ENCODE measurements around the gene ZNHIT3. TPM values are rescaled to one million over a fixed set of nuclear protein-coding genes. Genes with fewer than 3 reads are reported as not detected.
"Not testable (repeated sequence)": the region's sequence is repeated elsewhere in the genome, so short reads cannot be mapped to it uniquely, and the experiment has no call there.

Gene ZNHIT3
- polyA plus RNA-seq, 4 donors = 40.8 to 71.3 (median 67.9) TPM

- DNase-seq (ENCODE audit: low read depth in 4 of 4, low spot score in 3 of 4) = peak in 3 of 4 donors; percentile 60 to 66 (median 66)
Observed at GRCh38 chr17:36482611-36483504, 3.6 kb upstream of the ZNHIT3 start.

- not testable (repeated sequence) for DNase-seq (ENCODE audit: low read depth in 4 of 4, low spot score in 3 of 4)
Observed at GRCh38 chr17:36484021-36484420, 2.5 kb upstream of the ZNHIT3 start.

- DNase-seq (ENCODE audit: low read depth in 4 of 4, low spot score in 3 of 4) = no peak
Observed at GRCh38 chr17:36485027-36485426, 1.5 kb upstream of the ZNHIT3 start.

GRCh38 chr17:36485805-36486203, 677 bp upstream of the ZNHIT3 start:
- DNase-seq (ENCODE audit: low read depth in 4 of 4, low spot score in 3 of 4) = no peak

GRCh38 chr17:36493956-36494355, 7.5 kb downstream of the ZNHIT3 start:
- no peak for DNase-seq (ENCODE audit: low read depth in 4 of 4, low spot score in 3 of 4)

GRCh38 chr17:36494674-36495073, 8.2 kb downstream of the ZNHIT3 start:
- DNase-seq (ENCODE audit: low read depth in 4 of 4, low spot score in 3 of 4) = no peak

GRCh38 chr17:36495076-36495578, 8.6 kb downstream of the ZNHIT3 start:
- no peak for DNase-seq (ENCODE audit: low read depth in 4 of 4, low spot score in 3 of 4)

- DNase-seq (ENCODE audit: low read depth in 4 of 4, low spot score in 3 of 4) = no peak
Observed at GRCh38 chr17:36496018-36496789, 9.7 kb downstream of the ZNHIT3 start.

- no peak for DNase-seq (ENCODE audit: low read depth in 4 of 4, low spot score in 3 of 4)
Observed at GRCh38 chr17:36498155-36498554, 11.7 kb downstream of the ZNHIT3 start.

- DNase-seq (ENCODE audit: low read depth in 4 of 4, low spot score in 3 of 4) = no peak
Observed at GRCh38 chr17:36498560-36499300, 12.2 kb downstream of the ZNHIT3 start.

- no peak for DNase-seq (ENCODE audit: low read depth in 4 of 4, low spot score in 3 of 4)
Observed at GRCh38 chr17:36500745-36501225, 14.3 kb downstream of the ZNHIT3 start.

- no peak for DNase-seq (ENCODE audit: low read depth in 4 of 4, low spot score in 3 of 4)
Observed at GRCh38 chr17:36501351-36501750, 14.9 kb downstream of the ZNHIT3 start.

- no peak for DNase-seq (ENCODE audit: low read depth in 4 of 4, low spot score in 3 of 4)
Observed at GRCh38 chr17:36501963-36502362, 15.5 kb downstream of the ZNHIT3 start.

GRCh38 chr17:36503456-36504155, 17.1 kb downstream of the ZNHIT3 start:
- DNase-seq (ENCODE audit: low read depth in 4 of 4, low spot score in 3 of 4) = no peak

GRCh38 chr17:36504156-36504545, 17.7 kb downstream of the ZNHIT3 start:
- no peak for DNase-seq (ENCODE audit: low read depth in 4 of 4, low spot score in 3 of 4)

- DNase-seq (ENCODE audit: low read depth in 4 of 4, low spot score in 3 of 4) = no peak
Observed at GRCh38 chr17:36505171-36505570, 18.7 kb downstream of the ZNHIT3 start.

- no peak for DNase-seq (ENCODE audit: low read depth in 4 of 4, low spot score in 3 of 4)
Observed at GRCh38 chr17:36506249-36506826, 19.9 kb downstream of the ZNHIT3 start.

- DNase-seq (ENCODE audit: low read depth in 4 of 4, low spot score in 3 of 4) = no peak
Observed at GRCh38 chr17:36506831-36507230, 20.4 kb downstream of the ZNHIT3 start.

GRCh38 chr17:36507266-36507665, 20.8 kb downstream of the ZNHIT3 start:
- no peak for DNase-seq (ENCODE audit: low read depth in 4 of 4, low spot score in 3 of 4)

- not testable (repeated sequence) for DNase-seq (ENCODE audit: low read depth in 4 of 4, low spot score in 3 of 4)
Observed at GRCh38 chr17:36508439-36508838, 22.0 kb downstream of the ZNHIT3 start.

Data from left renal pelvis (tissue), 4 donors.